ENCODE measurements around the gene UBE2D2. TPM values are rescaled to one million over a fixed set of nuclear protein-coding genes. Genes with fewer than 3 reads are reported as not detected.
A peak's percentile ranks its signal among the peaks of the same experiment; 100 is the strongest.

UBE2D2 gene
- total and polyA plus RNA-seq, 2 of the 13 experiments (the other 11 are each of a cell fraction or from before 2014, with no cell fraction given) = 79.1 to 109 TPM

DNA sequence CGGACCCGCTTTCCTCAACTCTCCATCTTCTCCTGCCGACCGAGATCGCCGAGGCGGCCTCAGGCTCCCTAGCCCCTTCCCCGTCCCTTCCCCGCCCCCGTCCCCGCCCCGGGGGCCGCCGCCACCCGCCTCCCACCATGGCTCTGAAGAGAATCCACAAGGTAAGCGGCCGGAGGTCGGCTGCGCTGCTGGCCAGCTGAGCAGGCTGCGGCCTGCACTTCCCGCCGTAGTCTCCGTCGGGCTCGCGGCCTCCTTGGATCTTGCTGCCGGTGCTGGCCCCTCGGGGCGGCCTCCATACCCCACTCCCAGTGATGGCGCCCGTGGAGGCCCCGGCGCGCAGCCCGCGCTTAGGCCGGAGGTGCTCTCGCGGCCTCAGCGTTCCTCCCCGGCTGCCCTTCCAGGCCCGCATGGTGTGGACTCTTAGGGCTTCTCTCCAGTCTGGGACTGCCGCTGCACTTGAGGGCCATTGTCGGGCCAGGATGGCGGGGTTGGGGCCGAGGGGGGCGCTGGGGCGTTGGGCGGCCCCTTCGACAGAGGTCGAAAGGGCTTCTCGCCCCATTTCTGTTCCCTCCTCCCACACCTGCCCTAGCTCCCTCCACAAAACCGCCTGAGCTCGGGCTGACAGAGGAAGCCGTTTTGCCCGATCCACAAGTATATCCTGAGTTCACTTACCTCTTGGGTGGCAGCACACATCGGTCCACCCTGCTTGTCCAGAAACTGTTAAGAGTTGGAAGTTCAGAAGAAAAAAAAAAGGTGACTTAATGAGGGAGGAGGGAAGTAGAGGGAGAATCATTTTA is 714 bp downstream of the UBE2D2 start:
- no peaks in the 10 kb centered on the region; a peak in 1 of 5 replicates for H3K27me3 ChIP-seq (ENCODE audit: control insufficient read depth in 1 of 2, insufficient read depth in 2 of 2, low read length in 2 of 2)
- H3K27ac ChIP-seq (ENCODE audit: extremely low read length, insufficient read depth, low read length) = peak overlapping the region; percentile 95
- H3K4me1 ChIP-seq (ENCODE audit: insufficient read depth, low read length) = peaks cover 45% of the 10 kb centered on the region
- H3K4me3 ChIP-seq (replicated peaks in 1 of 3; ENCODE audit: insufficient read depth in 1 of 3, low read depth in 2 of 3, low read length in 3 of 3) = peak overlapping the region; percentile 91 to 98 (median 95)
- POLR2A ChIA-PET = interaction anchor here (0.6 to 3.9 kb wide), 27 partner anchors 10 to 268 kb away, joined by 3 to 45 read pairs (median 4); partner anchors contain the start of genes DNAJC18, MATR3 and STING1
- H3K9me3 ChIP-seq (ENCODE audit: low read length) = no peaks in the 10 kb centered on the region
- DNase-seq (ENCODE audit: low spot score) (no peak), ATAC-seq (peak; percentile 65), FAIRE-seq (no peak)
- intact Hi-C loops (cut with micrococcal nuclease; ENCODE audit: unreplicated experiment) (loop anchor here (1.0 to 5.0 kb wide), 2 partner anchors 44 to 140 kb away; no protein-coding TSS in a partner anchor), in situ Hi-C loops (cut with HindIII; ENCODE audit: extremely low pct_ligation_motif_present, low pct_unique_long_range_greater_than_20kb) (loop anchor here (5.0 kb wide), 1 partner anchor 45 kb away; no protein-coding TSS in a partner anchor)
- peaks cover 0 to 2% of the 10 kb centered on the region in 2 experiments; a peak in 3 of 5 replicates for H3K36me3 ChIP-seq (replicated peaks in 1 of 2; ENCODE audit: control insufficient read depth in 1 of 2, insufficient read depth in 2 of 2, low read length in 2 of 2)
- peak overlapping the region; percentile 96 for H3K9ac ChIP-seq (ENCODE audit: insufficient read depth, low read depth, low read length)
- no peak overlapping the region for H2AFZ ChIP-seq (ENCODE audit: low read length)
- CTCF ChIA-PET (ENCODE audit: low intra/inter-chr PET ratio, low total read pairs) = interaction anchor here (2.0 kb wide), 1 partner anchor 43 kb away, joined by 5 read pairs; no protein-coding TSS in a partner anchor
- BruUV-seq (replicated peaks) = no TSS peak
- 0% methylated on average over 12 of the region's 57 CpGs for WGBS (ENCODE audit: low lambda C conversion rate)
- H3K79me2 ChIP-seq (ENCODE audit: insufficient read depth, low read length) = peaks cover 58% of the 10 kb centered on the region
- H3K4me2 ChIP-seq (ENCODE audit: low read depth, low read length) = peak overlapping the region; percentile 90
- peaks cover 36% of the 10 kb centered on the region for H4K20me1 ChIP-seq (ENCODE audit: insufficient read depth, low read length)
- TF ChIP-seq ZNF660 (CRISPR knock-in tag; IDR thresholded peaks at IDR 0.05; ENCODE audit: borderline replicate concordance, low read depth) (0 out of 2 replicates have a peak, but pooled peaks have one; percentile 55), ETV5 (CRISPR knock-in tag; IDR thresholded peaks at IDR 0.05; ENCODE audit: borderline replicate concordance) (no peak), NBN (conservative IDR thresholded peaks at IDR 0.05) (no peak), ZNF572 (CRISPR knock-in tag; IDR thresholded peaks at IDR 0.05) (no peak), AGO1 (IDR thresholded peaks at IDR 0.05; ENCODE audit: low read depth, low read length, poor library complexity, severe bottlenecking) (no peak), ZNF138 (CRISPR knock-in tag; IDR thresholded peaks at IDR 0.05; ENCODE audit: low read depth) (no peak), PCBP2 (optimal IDR thresholded peaks at IDR 0.05; ENCODE audit: low read depth, low read length, poor library complexity, severe bottlenecking) (no peak), ZNF329 (CRISPR knock-in tag; IDR thresholded peaks at IDR 0.05; ENCODE audit: low read depth) (0 out of 2 replicates have a peak, but pooled peaks have one; percentile 58), RFX5 (IDR thresholded peaks at IDR 0.05; ENCODE audit: low read depth, low read length) (no peak), ZNF879 (CRISPR knock-in tag; IDR thresholded peaks at IDR 0.05) (no peak)
- TF ChIP-seq, protein P1, sequence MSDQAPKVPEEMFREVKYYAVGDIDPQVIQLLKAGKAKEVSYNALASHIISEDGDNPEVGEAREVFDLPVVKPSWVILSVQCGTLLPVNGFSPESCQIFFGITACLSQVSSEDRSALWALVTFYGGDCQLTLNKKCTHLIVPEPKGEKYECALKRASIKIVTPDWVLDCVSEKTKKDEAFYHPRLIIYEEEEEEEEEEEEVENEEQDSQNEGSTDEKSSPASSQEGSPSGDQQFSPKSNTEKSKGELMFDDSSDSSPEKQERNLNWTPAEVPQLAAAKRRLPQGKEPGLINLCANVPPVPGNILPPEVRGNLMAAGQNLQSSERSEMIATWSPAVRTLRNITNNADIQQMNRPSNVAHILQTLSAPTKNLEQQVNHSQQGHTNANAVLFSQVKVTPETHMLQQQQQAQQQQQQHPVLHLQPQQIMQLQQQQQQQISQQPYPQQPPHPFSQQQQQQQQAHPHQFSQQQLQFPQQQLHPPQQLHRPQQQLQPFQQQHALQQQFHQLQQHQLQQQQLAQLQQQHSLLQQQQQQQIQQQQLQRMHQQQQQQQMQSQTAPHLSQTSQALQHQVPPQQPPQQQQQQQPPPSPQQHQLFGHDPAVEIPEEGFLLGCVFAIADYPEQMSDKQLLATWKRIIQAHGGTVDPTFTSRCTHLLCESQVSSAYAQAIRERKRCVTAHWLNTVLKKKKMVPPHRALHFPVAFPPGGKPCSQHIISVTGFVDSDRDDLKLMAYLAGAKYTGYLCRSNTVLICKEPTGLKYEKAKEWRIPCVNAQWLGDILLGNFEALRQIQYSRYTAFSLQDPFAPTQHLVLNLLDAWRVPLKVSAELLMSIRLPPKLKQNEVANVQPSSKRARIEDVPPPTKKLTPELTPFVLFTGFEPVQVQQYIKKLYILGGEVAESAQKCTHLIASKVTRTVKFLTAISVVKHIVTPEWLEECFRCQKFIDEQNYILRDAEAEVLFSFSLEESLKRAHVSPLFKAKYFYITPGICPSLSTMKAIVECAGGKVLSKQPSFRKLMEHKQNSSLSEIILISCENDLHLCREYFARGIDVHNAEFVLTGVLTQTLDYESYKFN (CRISPR knock-in tag; conservative IDR thresholded peaks at IDR 0.05) = peak; percentile 24; the same call in 1 of the 2 replicates
- TF ChIP-seq, protein P2, sequence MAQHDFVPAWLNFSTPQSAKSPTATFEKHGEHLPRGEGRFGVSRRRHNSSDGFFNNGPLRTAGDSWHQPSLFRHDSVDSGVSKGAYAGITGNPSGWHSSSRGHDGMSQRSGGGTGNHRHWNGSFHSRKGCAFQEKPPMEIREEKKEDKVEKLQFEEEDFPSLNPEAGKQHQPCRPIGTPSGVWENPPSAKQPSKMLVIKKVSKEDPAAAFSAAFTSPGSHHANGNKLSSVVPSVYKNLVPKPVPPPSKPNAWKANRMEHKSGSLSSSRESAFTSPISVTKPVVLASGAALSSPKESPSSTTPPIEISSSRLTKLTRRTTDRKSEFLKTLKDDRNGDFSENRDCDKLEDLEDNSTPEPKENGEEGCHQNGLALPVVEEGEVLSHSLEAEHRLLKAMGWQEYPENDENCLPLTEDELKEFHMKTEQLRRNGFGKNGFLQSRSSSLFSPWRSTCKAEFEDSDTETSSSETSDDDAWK (CRISPR knock-in tag; IDR thresholded peaks at IDR 0.05) = no peak
- TF ChIP-seq, protein P3, sequence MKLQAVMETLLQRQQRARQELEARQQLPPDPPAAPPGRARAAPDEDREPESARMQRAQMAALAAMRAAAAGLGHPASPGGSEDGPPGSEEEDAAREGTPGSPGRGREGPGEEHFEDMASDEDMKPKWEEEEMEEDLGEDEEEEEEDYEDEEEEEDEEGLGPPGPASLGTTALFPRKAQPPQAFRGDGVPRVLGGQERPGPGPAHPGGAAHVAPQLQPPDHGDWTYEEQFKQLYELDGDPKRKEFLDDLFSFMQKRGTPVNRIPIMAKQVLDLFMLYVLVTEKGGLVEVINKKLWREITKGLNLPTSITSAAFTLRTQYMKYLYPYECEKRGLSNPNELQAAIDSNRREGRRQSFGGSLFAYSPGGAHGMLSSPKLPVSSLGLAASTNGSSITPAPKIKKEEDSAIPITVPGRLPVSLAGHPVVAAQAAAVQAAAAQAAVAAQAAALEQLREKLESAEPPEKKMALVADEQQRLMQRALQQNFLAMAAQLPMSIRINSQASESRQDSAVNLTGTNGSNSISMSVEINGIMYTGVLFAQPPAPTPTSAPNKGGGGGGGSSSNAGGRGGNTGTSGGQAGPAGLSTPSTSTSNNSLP (IDR thresholded peaks at IDR 0.05; ENCODE audit: low read depth, low read length) = no peak
